ENCODE measurements around the gene MAOB.

MAOB gene

GRCh38 chrX:43735534-43735933, 146.7 kb downstream of the MAOB start:
- Histone ChIP-seq H3K27me3 (ENCODE audit: insufficient read depth, poor library complexity, severe bottlenecking) (no peaks in the 10 kb centered on the region), H3K27ac (replicated peaks) (no peak overlapping the region), H3K4me3 (replicated peaks; ENCODE audit: insufficient read depth, low read length) (no peak overlapping the region)
- no peak for DNase-seq (ENCODE audit: low read depth in 1 of 2, low spot score in 1 of 2)
- TF ChIP-seq GABPA (IDR thresholded peaks at IDR 0.05; ENCODE audit: low read depth) = no peak
- TF ChIP-seq POLR2AphosphoS5 (IDR thresholded peaks at IDR 0.05; ENCODE audit: low read depth) = no peak
- TF ChIP-seq CTCF (IDR thresholded peaks at IDR 0.05; ENCODE audit: insufficient read depth, low read length) = no peak

- no peak overlapping the region for H3K27ac ChIP-seq (replicated peaks)
- no peak overlapping the region for H3K4me3 ChIP-seq (replicated peaks; ENCODE audit: insufficient read depth, low read length)
- no peak for DNase-seq (ENCODE audit: low read depth in 1 of 2, low spot score in 1 of 2)
- H3K27me3 ChIP-seq (ENCODE audit: insufficient read depth, poor library complexity, severe bottlenecking) = no peaks in the 10 kb centered on the region
- TF ChIP-seq SPI1 (IDR thresholded peaks at IDR 0.05; ENCODE audit: borderline replicate concordance, low read depth) (no peak), CTCF (IDR thresholded peaks at IDR 0.05; ENCODE audit: insufficient read depth, low read length) (no peak)
- TF ChIP-seq, protein P1, sequence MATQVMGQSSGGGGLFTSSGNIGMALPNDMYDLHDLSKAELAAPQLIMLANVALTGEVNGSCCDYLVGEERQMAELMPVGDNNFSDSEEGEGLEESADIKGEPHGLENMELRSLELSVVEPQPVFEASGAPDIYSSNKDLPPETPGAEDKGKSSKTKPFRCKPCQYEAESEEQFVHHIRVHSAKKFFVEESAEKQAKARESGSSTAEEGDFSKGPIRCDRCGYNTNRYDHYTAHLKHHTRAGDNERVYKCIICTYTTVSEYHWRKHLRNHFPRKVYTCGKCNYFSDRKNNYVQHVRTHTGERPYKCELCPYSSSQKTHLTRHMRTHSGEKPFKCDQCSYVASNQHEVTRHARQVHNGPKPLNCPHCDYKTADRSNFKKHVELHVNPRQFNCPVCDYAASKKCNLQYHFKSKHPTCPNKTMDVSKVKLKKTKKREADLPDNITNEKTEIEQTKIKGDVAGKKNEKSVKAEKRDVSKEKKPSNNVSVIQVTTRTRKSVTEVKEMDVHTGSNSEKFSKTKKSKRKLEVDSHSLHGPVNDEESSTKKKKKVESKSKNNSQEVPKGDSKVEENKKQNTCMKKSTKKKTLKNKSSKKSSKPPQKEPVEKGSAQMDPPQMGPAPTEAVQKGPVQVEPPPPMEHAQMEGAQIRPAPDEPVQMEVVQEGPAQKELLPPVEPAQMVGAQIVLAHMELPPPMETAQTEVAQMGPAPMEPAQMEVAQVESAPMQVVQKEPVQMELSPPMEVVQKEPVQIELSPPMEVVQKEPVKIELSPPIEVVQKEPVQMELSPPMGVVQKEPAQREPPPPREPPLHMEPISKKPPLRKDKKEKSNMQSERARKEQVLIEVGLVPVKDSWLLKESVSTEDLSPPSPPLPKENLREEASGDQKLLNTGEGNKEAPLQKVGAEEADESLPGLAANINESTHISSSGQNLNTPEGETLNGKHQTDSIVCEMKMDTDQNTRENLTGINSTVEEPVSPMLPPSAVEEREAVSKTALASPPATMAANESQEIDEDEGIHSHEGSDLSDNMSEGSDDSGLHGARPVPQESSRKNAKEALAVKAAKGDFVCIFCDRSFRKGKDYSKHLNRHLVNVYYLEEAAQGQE (IDR thresholded peaks at IDR 0.05; ENCODE audit: insufficient replicate concordance, low read depth) = no peak
Measured at GRCh38 chrX:43734444-43734843, 147.8 kb downstream of the MAOB start.

DNA sequence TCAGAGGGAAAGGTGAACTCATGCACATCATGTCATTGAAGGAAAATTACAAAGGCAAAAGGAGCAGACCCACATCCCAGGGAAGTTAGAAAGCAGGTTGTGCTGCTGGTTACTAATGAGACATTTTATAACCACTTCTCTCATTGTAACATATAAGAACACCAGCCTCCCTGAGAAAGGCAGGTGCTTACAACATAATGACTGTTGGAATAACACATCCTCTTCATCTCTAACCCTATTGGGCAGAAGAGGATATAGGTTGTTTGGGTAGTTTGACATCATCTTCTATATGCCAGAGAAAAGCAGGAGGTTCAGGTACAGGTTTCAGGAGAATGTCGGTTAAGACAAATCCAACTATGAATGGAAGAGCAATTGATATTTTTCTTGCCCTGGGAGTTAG, 148.6 kb downstream of the MAOB start:
- H3K27ac ChIP-seq (replicated peaks) = no peak overlapping the region
- no peak for DNase-seq (ENCODE audit: low read depth in 1 of 2, low spot score in 1 of 2)
- TF ChIP-seq SPI1 (IDR thresholded peaks at IDR 0.05; ENCODE audit: borderline replicate concordance, low read depth) (no peak), POLR2AphosphoS5 (IDR thresholded peaks at IDR 0.05; ENCODE audit: low read depth) (no peak), CTCF (IDR thresholded peaks at IDR 0.05; ENCODE audit: insufficient read depth, low read length) (no peak), GABPA (IDR thresholded peaks at IDR 0.05; ENCODE audit: low read depth) (no peak)
- TF ChIP-seq, protein P1 (IDR thresholded peaks at IDR 0.05; ENCODE audit: insufficient replicate concordance, low read depth) = no peak
- no peaks in the 10 kb centered on the region for H3K27me3 ChIP-seq (ENCODE audit: insufficient read depth, poor library complexity, severe bottlenecking)
- no peak overlapping the region for H3K4me3 ChIP-seq (replicated peaks; ENCODE audit: insufficient read depth, low read length)

DNA sequence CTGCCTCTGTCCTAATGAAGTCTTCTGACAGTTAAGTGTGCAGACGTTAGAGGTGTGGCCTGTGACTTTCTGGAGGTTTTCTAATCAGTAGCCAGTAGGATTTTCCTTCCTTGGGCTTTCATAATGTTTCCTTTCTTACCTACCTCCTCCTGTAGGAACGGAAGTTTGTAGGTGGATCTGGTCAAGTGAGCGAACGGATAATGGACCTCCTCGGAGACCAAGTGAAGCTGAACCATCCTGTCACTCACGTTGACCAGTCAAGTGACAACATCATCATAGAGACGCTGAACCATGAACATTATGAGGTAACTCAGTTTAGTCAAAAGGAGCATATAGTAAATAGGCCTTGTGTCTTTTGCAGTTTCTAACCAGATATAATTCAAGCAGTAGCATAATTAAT, 151.2 kb downstream of the MAOB start:
- Histone ChIP-seq H3K27me3 (ENCODE audit: insufficient read depth, poor library complexity, severe bottlenecking) (no peaks in the 10 kb centered on the region), H3K27ac (replicated peaks) (no peak overlapping the region), H3K4me3 (replicated peaks; ENCODE audit: insufficient read depth, low read length) (no peak overlapping the region)
- TF ChIP-seq GABPA (IDR thresholded peaks at IDR 0.05; ENCODE audit: low read depth) = no peak
- no peak for TF ChIP-seq SPI1 (IDR thresholded peaks at IDR 0.05; ENCODE audit: borderline replicate concordance, low read depth)
- TF ChIP-seq, protein P1 (IDR thresholded peaks at IDR 0.05; ENCODE audit: insufficient replicate concordance, low read depth) = no peak
- no peak for TF ChIP-seq CTCF (IDR thresholded peaks at IDR 0.05; ENCODE audit: insufficient read depth, low read length)
- TF ChIP-seq POLR2AphosphoS5 (IDR thresholded peaks at IDR 0.05; ENCODE audit: low read depth) = no peak
- DNase-seq (ENCODE audit: low read depth in 1 of 2, low spot score in 1 of 2) = no peak
